Non-pigmented ciliary epithelial cell (primary cell): ENCODE results near the gene ATP1A4.
"Not testable (repeated sequence)": the region's sequence is repeated elsewhere in the genome, so short reads cannot be mapped to it uniquely, and the experiment has no call there.

Source experiments
- DNase-seq: peaks from one replicate; pipeline ENCODE4 v3.0.0-alpha.2; 2010; ENCODE audit warnings: low read depth

Gene ATP1A4

DNA sequence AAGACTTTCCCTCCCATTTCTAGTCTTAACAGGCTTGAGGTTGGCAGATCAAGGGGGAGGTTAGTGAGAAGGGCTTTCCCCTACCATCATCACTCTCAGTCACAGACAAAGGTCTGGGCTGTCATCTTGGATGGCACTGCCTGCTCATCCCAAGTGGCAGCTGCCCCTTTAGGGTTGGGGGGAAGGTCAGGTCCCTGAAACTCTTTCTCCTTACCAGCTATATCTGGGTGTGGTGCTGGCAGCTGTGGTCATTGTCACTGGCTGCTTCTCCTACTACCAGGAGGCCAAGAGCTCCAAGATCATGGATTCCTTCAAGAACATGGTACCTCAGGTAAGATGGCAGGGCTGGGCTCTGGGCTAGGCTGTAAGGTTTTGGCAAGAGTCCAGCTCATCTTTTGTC lies 27.7 kb upstream of the ATP1A4 start:
- no peak for DNase-seq

GRCh38 chr1:160124705-160125478 lies 26.5 kb upstream of the ATP1A4 start:
- DNase-seq: no peak

- DNase-seq: no peak
These were observed 25.7 kb upstream of the ATP1A4 start for GRCh38 chr1:160125746-160126145.

DNA sequence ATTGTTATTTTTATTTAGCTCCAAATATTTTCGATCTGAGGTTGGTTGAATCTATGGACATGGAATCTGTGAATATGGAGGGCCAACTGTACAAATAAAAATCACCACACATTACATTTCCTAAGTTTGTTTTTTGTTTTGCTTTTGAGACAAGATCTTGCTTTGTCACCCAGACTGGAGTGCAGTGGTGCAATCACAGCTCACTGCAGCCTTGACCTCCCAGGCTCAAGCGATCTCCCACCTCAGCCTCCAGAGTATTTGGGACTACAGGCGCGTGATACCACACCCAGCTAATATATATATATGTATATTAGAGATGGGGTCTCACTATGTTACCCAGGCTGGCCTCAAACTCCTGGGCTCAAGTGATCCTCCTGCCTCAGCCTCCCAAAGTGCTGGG lies 25.1 kb upstream of the ATP1A4 start:
- not testable (repeated sequence) for DNase-seq

DNA sequence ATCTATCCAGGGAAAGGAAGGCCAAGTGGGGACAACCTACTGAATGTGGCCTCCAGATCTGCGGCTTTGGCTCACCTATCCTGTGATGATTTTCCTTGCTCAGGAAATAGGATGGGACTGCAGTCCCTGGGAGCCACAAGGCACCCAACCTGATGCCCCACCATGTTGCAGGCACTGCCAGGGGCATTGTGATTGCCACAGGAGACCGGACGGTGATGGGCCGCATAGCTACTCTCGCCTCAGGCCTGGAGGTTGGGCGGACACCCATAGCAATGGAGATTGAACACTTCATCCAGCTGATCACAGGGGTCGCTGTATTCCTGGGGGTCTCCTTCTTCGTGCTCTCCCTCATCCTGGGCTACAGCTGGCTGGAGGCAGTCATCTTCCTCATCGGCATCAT lies 24.0 kb upstream of the ATP1A4 start:
- DNase-seq: no peak

DNA sequence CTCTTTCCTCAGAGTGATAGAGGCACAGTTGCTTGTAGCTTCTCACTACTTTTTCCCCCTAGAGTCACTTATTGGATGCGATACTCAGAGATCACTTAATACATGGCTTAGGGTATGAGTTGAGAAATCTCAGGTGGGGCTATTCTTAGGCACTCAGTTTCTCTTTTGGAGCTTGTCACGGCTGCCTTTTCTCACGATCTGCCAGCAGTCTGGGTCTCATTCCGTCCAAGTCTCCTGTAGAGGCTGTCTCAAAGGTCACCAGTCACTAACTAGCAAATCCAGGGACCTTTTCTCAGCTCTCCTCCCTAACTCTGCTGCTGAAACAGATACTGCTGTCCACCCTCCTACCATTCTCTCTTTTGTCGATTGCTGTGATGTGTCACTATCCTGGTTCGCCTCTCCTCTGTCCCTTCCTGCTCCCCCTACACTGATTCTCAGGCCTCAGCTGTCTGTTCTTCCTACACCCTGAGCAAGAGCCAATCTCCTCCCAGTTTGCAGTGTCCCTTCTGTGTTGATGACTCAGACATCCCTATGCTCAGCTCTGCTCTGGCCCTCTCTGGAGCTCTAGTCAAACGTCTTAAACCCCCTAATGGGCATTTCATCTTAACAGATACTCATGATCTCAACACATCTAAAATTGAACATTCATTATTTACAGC lies 23.4 kb upstream of the ATP1A4 start:
- no peak for DNase-seq

GRCh38 chr1:160128636-160129035 lies 22.8 kb upstream of the ATP1A4 start:
- DNase-seq: no peak

DNA sequence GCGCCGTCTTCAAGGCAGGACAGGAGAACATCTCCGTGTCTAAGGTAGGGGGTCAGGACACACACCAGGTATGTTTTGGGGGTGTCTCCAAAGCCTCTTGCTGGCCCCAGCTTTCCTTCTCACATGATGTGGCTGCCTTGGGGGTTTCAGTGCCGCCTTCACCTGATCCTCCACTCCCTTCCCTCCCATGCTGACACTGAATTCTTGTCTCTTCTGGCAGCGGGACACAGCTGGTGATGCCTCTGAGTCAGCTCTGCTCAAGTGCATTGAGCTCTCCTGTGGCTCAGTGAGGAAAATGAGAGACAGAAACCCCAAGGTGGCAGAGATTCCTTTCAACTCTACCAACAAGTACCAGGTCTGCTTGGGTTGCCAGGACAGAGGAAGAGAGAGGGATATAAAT lies 22.4 kb upstream of the ATP1A4 start:
- DNase-seq: no peak

DNA sequence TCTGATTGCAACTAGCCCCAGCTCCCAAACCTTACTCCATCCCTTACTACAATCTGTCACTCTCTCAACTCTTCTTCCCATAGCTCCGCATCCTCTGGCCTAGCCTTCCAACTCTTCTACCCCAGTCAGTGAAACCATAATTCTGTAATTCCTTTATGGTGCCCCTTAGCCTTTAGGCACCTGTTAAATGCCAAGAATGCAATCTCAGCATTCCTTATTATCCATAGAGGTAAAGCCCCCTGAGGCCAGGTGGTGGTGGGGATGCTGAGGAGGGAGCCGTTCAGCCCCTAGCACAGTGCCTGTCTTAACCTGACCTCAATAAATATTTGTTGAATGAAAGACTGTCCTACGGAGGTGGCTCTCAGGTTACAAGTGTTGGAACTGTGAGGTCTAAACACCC lies 21.8 kb upstream of the ATP1A4 start:
- DNase-seq: no peak

DNA sequence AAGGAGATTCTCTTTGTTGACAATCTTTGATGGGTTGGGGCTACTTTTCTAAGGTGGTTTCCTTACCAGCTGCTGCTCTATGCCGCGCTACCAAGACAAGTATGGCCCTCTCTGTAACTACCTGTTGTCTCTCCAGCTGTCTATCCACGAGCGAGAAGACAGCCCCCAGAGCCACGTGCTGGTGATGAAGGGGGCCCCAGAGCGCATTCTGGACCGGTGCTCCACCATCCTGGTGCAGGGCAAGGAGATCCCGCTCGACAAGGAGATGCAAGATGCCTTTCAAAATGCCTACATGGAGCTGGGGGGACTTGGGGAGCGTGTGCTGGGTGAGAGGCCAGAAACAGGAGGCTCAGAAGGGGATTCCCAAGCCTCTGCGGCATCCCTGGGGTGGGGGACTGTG lies 21.4 kb upstream of the ATP1A4 start:
- no peak for DNase-seq

DNA sequence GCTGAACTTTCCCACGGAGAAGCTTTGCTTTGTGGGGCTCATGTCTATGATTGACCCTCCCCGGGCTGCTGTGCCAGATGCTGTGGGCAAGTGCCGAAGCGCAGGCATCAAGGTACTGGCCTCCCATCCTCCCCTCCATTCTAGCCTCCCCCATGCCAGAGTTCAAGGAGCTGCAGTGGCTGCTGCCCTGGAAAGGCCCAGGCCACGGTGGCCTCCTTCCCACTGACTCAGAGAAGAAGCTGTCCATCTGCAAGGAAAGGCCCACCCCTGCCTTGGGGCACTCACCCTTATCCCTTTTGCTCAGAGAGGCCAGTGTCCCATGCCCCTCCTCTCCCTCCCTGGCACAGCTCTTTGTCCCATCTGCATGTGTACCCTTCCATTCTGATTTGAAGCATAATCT lies 20.9 kb upstream of the ATP1A4 start:
- DNase-seq: no peak

- no peak for DNase-seq
These were observed 20.5 kb upstream of the ATP1A4 start for GRCh38 chr1:160130939-160131338.

DNA sequence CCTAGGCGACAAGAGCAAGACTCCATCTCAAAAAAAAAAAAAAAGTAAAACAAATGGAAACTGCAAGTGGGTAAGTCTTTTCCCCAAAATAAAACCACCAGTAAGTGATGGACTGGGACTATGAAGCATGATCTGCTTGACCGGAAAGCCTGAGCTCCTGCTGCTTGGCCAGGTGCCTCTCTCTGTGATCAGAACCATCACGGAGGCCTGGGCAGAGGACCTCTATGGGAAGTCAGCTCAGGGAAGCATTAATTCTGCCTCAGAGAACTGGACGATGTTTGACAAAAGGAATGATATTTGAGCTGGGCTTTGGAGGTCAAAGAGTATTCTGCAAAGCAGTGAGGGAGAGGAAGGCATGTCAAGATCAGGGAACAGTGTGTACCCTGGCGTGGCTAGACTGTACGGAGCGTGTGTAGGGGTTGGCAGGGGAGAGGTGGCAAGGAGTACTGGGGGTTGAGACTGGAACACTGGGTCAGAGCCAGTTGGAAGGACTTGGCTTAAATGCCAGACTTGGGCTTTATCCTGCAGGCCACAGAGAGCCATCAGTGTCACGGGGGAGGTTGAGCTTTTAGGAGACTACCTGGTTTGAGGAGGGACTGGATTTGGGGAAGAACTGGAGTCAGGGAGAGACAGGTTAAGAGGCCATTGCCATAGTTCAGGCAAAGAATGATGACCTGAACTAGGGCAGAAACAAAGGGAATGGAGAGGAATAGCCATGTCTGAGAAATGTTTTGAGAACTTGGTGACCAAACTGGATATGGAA lies 19.4 kb upstream of the ATP1A4 start:
- no peak for DNase-seq

DNA sequence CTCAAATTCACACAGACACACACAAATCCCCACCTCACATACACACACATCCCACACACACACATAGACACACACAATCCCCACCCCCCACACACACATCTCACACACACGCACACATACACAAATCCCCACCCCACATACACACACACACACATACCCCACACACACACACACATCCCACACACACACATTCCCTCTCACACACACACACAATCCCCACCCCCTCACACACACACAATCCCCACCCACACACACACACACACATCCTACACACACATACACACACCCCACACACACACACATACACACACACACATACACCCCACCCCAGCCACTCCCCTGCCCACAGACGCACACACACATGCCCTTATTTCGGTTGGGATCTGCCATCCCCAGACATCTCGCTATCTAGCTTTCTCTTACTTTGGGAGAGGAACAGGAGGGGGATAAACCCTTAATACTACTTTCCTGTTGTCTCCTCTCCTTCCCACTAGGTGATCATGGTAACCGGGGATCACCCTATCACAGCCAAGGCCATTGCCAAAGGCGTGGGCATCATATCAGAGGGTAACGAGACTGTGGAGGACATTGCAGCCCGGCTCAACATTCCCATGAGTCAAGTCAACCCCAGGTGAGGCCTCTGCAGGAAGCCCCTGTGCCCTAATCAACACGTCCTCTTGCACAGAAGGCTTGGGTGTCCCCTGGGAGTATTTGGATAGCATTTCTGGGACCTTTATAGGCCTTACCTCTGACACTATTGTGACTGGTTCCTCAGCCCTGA lies 17.2 kb upstream of the ATP1A4 start:
- no peak for DNase-seq

GRCh38 chr1:160134791-160135572 lies 16.4 kb upstream of the ATP1A4 start:
- DNase-seq: no peak

DNA sequence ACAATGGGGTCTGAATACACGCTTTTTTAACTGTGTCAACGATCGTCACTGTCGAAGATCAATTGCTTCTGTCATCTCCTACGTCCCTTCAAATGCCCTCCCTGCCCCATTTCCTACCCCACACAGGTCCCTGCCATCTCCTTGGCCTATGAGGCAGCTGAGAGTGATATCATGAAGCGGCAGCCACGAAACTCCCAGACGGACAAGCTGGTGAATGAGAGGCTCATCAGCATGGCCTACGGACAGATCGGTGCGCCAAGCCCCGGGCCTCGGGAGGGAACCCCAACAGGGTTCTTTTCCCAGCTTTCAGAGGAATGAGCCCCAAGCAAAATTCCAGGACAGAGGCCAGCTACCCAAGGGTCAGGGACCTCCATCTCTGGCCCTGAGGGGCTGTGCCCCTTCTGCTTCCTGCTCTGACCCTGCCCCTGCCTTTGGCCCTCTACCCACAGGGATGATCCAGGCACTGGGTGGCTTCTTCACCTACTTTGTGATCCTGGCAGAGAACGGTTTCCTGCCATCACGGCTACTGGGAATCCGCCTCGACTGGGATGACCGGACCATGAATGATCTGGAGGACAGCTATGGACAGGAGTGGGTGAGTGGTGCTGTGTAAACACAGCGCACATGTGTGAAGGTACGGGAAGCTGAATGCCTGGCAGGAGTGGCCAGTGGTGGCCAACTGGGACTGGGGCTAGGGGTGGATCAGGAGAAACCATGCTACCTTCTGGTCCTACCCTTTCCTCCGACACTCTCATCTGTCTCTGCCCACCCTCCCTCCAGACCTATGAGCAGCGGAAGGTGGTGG lies 15.1 kb upstream of the ATP1A4 start:
- DNase-seq: no peak

DNA sequence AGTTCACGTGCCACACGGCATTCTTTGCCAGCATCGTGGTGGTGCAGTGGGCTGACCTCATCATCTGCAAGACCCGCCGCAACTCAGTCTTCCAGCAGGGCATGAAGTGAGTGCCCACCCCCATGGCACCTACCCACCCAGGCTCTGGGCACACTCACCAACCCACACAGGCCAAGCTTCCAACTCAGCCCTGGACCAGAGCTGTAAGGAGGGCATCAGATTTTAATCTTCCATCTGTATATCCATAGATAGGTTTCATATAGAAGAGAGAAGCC lies 14.5 kb upstream of the ATP1A4 start:
- DNase-seq: no peak

DNA sequence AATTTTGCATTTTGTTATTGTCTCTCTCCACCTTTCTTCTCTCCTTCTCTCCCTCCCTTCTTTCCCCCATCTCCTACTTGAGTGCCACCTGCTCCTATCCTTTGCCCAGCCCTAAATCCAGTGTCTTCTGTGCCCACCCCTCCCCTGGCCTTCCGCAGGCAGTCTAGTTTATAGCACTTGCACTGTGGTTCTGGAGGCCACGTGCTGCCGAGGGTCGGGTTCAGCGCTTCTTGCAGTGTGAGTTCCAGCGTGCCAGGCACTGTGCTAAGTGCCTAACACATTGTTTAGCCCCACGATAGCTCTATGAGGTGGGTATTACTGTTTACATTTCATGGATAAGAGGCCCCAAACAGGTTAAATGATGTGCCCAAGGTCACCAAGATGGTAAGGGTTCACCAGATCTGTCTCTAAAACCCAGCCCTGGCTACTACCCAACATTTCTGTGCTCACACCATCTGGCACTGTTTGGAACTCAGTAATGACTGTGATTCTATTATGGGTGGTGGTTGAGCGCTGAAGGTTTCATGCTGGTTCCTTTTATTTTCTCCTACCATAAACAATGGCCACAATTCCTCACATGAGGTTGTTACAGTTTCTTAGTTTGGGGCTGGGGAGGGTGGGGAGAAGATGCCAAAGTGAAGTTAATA lies 14.1 kb upstream of the ATP1A4 start:
- DNase-seq: no peak

DNA sequence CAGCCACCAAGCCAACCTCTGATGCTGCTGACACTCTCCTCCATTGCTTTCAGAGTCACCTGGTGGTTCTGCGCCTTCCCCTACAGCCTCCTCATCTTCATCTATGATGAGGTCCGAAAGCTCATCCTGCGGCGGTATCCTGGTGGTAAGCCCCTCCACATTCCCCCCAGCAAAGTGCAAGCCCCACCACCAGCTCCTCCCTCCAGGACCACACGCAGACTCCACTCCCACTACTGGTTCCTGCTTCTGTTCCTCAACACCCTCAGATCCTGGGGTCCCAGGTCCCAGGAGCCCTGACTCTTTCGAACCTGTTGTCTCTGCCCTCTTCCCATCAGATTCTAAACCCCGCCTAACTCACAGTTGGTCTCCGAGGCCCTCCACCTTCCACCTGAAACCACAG lies 11.6 kb upstream of the ATP1A4 start:
- DNase-seq: no peak

- no peak for DNase-seq
These were observed 7.7 kb upstream of the ATP1A4 start for GRCh38 chr1:160143695-160144094.
